ENCODE results near the gene ATP12A. TPM values are rescaled to one million over a fixed set of nuclear protein-coding genes. Genes with fewer than 3 reads are reported as not detected.
"Not testable (repeated sequence)": the region's sequence is repeated elsewhere in the genome, so short reads cannot be mapped to it uniquely, and the experiment has no call there.

Gene ATP12A
- total RNA-seq, 1 experiment from 2014 or later: 0.47 TPM

GRCh38 chr13:24724714-24725113 is 44.5 kb downstream of the ATP12A start:
- TF ChIP-seq EZH2 (IDR thresholded peaks at IDR 0.05; ENCODE audit: borderline replicate concordance, low read depth, low read length, poor library complexity, severe bottlenecking) (no peak), CTCF (conservative IDR thresholded peaks at IDR 0.05; ENCODE audit: low read depth, low read length) (no peak)
- Histone ChIP-seq H3K36me3 (ENCODE audit: insufficient read depth, low read length, poor library complexity, severe bottlenecking) (no peaks in the 10 kb centered on the region), H3K27me3 (replicated peaks; ENCODE audit: insufficient read depth, low read depth, low read length, poor library complexity) (no peaks in the 10 kb centered on the region), H3K27ac (ENCODE audit: low read depth, low read length, poor library complexity, severe bottlenecking) (no peak overlapping the region), H3K9me3 (ENCODE audit: low read depth, low read length, poor library complexity, severe bottlenecking) (no peaks in the 10 kb centered on the region), H3K4me1 (ENCODE audit: insufficient read depth, low read length, poor library complexity, severe bottlenecking) (no peaks in the 10 kb centered on the region), H3K4me3 (ENCODE audit: low read depth, low read length, poor library complexity, severe bottlenecking) (no peak overlapping the region)
- POLR2A ChIA-PET (ENCODE audit: low non-redundant PET): no interaction called here
- no peak for DNase-seq (ENCODE audit: low spot score)
- no TSS peak for BruUV-seq (replicated peaks)
- CTCF ChIA-PET: no interaction called here
- intact Hi-C loops (cut with micrococcal nuclease; ENCODE audit: unreplicated experiment): loop anchor here (5.0 kb wide), 2 partner anchors 32 to 117 kb away; no protein-coding TSS in a partner anchor

GRCh38 chr13:24725379-24725778 is 45.2 kb downstream of the ATP12A start:
- no peak overlapping the region for H3K27ac ChIP-seq (ENCODE audit: low read depth, low read length, poor library complexity, severe bottlenecking)
- no peak overlapping the region for H3K4me3 ChIP-seq (ENCODE audit: low read depth, low read length, poor library complexity, severe bottlenecking)
- H3K27me3 ChIP-seq (replicated peaks; ENCODE audit: insufficient read depth, low read depth, low read length, poor library complexity): no peaks in the 10 kb centered on the region
- no TSS peak for BruUV-seq (replicated peaks)
- no peaks in the 10 kb centered on the region for H3K4me1 ChIP-seq (ENCODE audit: insufficient read depth, low read length, poor library complexity, severe bottlenecking)
- ChIA-PET POLR2A (ENCODE audit: low non-redundant PET) (no interaction called here), CTCF (no interaction called here)
- TF ChIP-seq CTCF (conservative IDR thresholded peaks at IDR 0.05; ENCODE audit: low read depth, low read length) (no peak), EZH2 (IDR thresholded peaks at IDR 0.05; ENCODE audit: borderline replicate concordance, low read depth, low read length, poor library complexity, severe bottlenecking) (no peak)
- H3K36me3 ChIP-seq (ENCODE audit: insufficient read depth, low read length, poor library complexity, severe bottlenecking): no peaks in the 10 kb centered on the region
- intact Hi-C loops (cut with micrococcal nuclease; ENCODE audit: unreplicated experiment): loop anchor here (5.0 kb wide), 2 partner anchors 33 to 118 kb away; no protein-coding TSS in a partner anchor
- no peak for DNase-seq (ENCODE audit: low spot score)
- H3K9me3 ChIP-seq (ENCODE audit: low read depth, low read length, poor library complexity, severe bottlenecking): no peaks in the 10 kb centered on the region

GRCh38 chr13:24727731-24728601 is 47.8 kb downstream of the ATP12A start:
- ChIA-PET CTCF (interaction anchor here (0.7 to 1.4 kb wide), 5 partner anchors 34 to 815 kb away, joined by 4 to 12 read pairs (median 8); no protein-coding TSS in a partner anchor), POLR2A (ENCODE audit: low non-redundant PET) (interaction anchor here (0.7 kb wide), 1 partner anchor 35 kb away, joined by 3 read pairs; no protein-coding TSS in a partner anchor)
- H3K36me3 ChIP-seq (ENCODE audit: insufficient read depth, low read length, poor library complexity, severe bottlenecking): no peaks in the 10 kb centered on the region
- H3K4me1 ChIP-seq (ENCODE audit: insufficient read depth, low read length, poor library complexity, severe bottlenecking): no peaks in the 10 kb centered on the region
- BruUV-seq (replicated peaks): no TSS peak
- H3K9me3 ChIP-seq (ENCODE audit: low read depth, low read length, poor library complexity, severe bottlenecking): no peaks in the 10 kb centered on the region
- H3K27ac ChIP-seq (ENCODE audit: low read depth, low read length, poor library complexity, severe bottlenecking): no peak overlapping the region
- peak; percentile 90 for DNase-seq (ENCODE audit: low spot score)
- intact Hi-C loops (cut with micrococcal nuclease; ENCODE audit: unreplicated experiment): loop anchor here (5.0 kb wide), 2 partner anchors 36 to 121 kb away; no protein-coding TSS in a partner anchor
- no peak overlapping the region for H3K4me3 ChIP-seq (ENCODE audit: low read depth, low read length, poor library complexity, severe bottlenecking)
- H3K27me3 ChIP-seq (replicated peaks; ENCODE audit: insufficient read depth, low read depth, low read length, poor library complexity): no peaks in the 10 kb centered on the region
- TF ChIP-seq CTCF (conservative IDR thresholded peaks at IDR 0.05; ENCODE audit: low read depth, low read length) (peak; percentile 83), EZH2 (IDR thresholded peaks at IDR 0.05; ENCODE audit: borderline replicate concordance, low read depth, low read length, poor library complexity, severe bottlenecking) (no peak)

GRCh38 chr13:24730873-24731567 is 50.8 kb downstream of the ATP12A start:
- intact Hi-C loops (cut with micrococcal nuclease; ENCODE audit: unreplicated experiment); H3K9me3 ChIP-seq (ENCODE audit: low read depth, low read length, poor library complexity, severe bottlenecking); H3K36me3 ChIP-seq (ENCODE audit: insufficient read depth, low read length, poor library complexity, severe bottlenecking); POLR2A ChIA-PET (ENCODE audit: low non-redundant PET); CTCF ChIA-PET; H3K27me3 ChIP-seq (replicated peaks; ENCODE audit: insufficient read depth, low read depth, low read length, poor library complexity); H3K27ac ChIP-seq (ENCODE audit: low read depth, low read length, poor library complexity, severe bottlenecking); BruUV-seq (replicated peaks); H3K4me1 ChIP-seq (ENCODE audit: insufficient read depth, low read length, poor library complexity, severe bottlenecking); H3K4me3 ChIP-seq (ENCODE audit: low read depth, low read length, poor library complexity, severe bottlenecking); DNase-seq (ENCODE audit: low spot score): not testable (repeated sequence)

Data from A673 (cell line).